NCI-H748 (cell line): ENCODE measurements around the gene TSSK6.

Source experiments
- DNase-seq: peaks from one replicate; lab custom pipeline; 2025; ENCODE audit not compliant: unreplicated experiment; lab: John Stamatoyannopoulos, UW

Gene TSSK6

GRCh38 chr19:19514881-19515641, at the start of gene TSSK6:
Gene TSSK6, minus strand, starts transcription at chr19:19515548. Its CDS starts 121 bp downstream, at chr19:19515427.
- no peak for DNase-seq

- no peak for DNase-seq
Measured at GRCh38 chr19:19563348-19563848, 48.0 kb upstream of the TSSK6 start.

GRCh38 chr19:19562665-19563347, 47.5 kb upstream of the TSSK6 start:
- no peak for DNase-seq

GRCh38 chr19:19561946-19562664, 46.8 kb upstream of the TSSK6 start:
- no peak for DNase-seq

- no peak for DNase-seq
Measured at GRCh38 chr19:19559931-19560330, 44.6 kb upstream of the TSSK6 start.

GRCh38 chr19:19558636-19559035, 43.3 kb upstream of the TSSK6 start:
- no peak for DNase-seq

- DNase-seq, result no peak
Measured at GRCh38 chr19:19558055-19558454, 42.7 kb upstream of the TSSK6 start.

- DNase-seq, result peak; percentile 52
Measured at GRCh38 chr19:19554074-19555023, 39.0 kb upstream of the TSSK6 start.

GRCh38 chr19:19553670-19554069, 38.3 kb upstream of the TSSK6 start:
- DNase-seq, result no peak

- no peak for DNase-seq
Measured at GRCh38 chr19:19552798-19553197, 37.5 kb upstream of the TSSK6 start.

- DNase-seq, result no peak
Measured at GRCh38 chr19:19551853-19552192, 36.5 kb upstream of the TSSK6 start.

GRCh38 chr19:19550972-19551852, 35.9 kb upstream of the TSSK6 start:
- DNase-seq, result no peak

GRCh38 chr19:19550485-19550929, 35.2 kb upstream of the TSSK6 start:
- DNase-seq, result no peak

GRCh38 chr19:19549804-19550464, 34.6 kb upstream of the TSSK6 start:
- DNase-seq, result no peak

GRCh38 chr19:19548915-19549759, 33.8 kb upstream of the TSSK6 start:
- no peak for DNase-seq

GRCh38 chr19:19547674-19548336, 32.5 kb upstream of the TSSK6 start:
- no peak for DNase-seq

GRCh38 chr19:19546751-19547162, 31.4 kb upstream of the TSSK6 start:
- no peak for DNase-seq

GRCh38 chr19:19545707-19546106, 30.4 kb upstream of the TSSK6 start:
- no peak for DNase-seq
